HEK293T (cell line): ENCODE data around the gene ANKRD27.

Source experiments
- ELF4 ChIP-seq: fragments of 450-650 bp; IDR thresholded peaks from 2 replicates; pipeline ENCODE4 v1.6.1; 2017; ENCODE audit warnings: antibody characterized with exemption
- FOXA1 ChIP-seq: fragments of 450-650 bp; IDR thresholded peaks from 2 replicates; pipeline ENCODE4 v1.6.1; 2016; ENCODE audit warnings: mild to moderate bottlenecking
- FOXK2 ChIP-seq: fragments of 450-650 bp; IDR thresholded peaks from 2 replicates; pipeline ENCODE4 v1.6.1; 2016; ENCODE audit warnings: mild to moderate bottlenecking
- FOXM1 ChIP-seq: fragments of 450-650 bp; IDR thresholded peaks from 2 replicates; pipeline ENCODE4 v1.6.1; 2017; ENCODE audit warnings: mild to moderate bottlenecking, borderline replicate concordance
- HDGF ChIP-seq: fragments of 450-650 bp; IDR thresholded peaks from 2 replicates; pipeline ENCODE4 v1.6.1; 2017; ENCODE audit warnings: antibody characterized with exemption, borderline replicate concordance
- L3MBTL2 ChIP-seq: fragments of 450-650 bp; conservative IDR thresholded peaks from 2 replicates; pipeline ENCODE4 v1.6.1; 2016; ENCODE audit warnings: mild to moderate bottlenecking
- SP1 ChIP-seq: fragments of 450-650 bp; IDR thresholded peaks from 2 replicates; pipeline ENCODE4 v1.6.1; 2017
- SUZ12 ChIP-seq: fragments of 450-650 bp; IDR thresholded peaks from 2 replicates; pipeline ENCODE4 v1.6.1; 2016; ENCODE audit warnings: mild to moderate bottlenecking
- TARDBP ChIP-seq: fragments of 450-650 bp; IDR thresholded peaks from 2 replicates; pipeline ENCODE4 v1.6.1; 2016
- ZNF384 ChIP-seq: fragments of 450-650 bp; IDR thresholded peaks from 2 replicates; pipeline ENCODE4 v1.6.1; 2016
- TF ChIP-seq, protein P1 (sequence below): fragments of 450-650 bp; IDR thresholded peaks from 2 replicates; pipeline ENCODE4 v1.6.1; 2016

DNA sequence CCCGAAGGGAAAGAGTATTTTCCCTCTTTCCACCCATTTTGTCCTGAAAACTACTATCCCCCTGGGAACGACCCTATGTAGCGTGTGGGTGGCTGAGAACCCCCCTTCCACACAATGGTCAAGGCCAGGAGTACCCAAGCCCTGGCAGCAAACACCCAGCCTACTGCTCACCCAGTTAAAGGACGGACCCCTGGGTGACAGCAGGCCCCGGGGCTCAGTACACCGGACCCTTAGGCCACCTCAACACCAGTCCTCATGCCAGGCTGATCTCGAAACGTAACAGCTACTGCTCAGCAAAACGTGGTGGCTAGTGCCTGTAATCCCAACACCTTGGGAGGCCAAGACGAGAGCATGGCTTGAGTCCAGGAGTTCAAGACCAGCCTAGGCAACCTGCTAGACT is 1.4 kb downstream of the ANKRD27 start:
- TF ChIP-seq ELF4: no peak
- no peak for TF ChIP-seq SP1
- no peak for TF ChIP-seq FOXM1
- no peak for TF ChIP-seq TARDBP
- TF ChIP-seq, protein P1, sequence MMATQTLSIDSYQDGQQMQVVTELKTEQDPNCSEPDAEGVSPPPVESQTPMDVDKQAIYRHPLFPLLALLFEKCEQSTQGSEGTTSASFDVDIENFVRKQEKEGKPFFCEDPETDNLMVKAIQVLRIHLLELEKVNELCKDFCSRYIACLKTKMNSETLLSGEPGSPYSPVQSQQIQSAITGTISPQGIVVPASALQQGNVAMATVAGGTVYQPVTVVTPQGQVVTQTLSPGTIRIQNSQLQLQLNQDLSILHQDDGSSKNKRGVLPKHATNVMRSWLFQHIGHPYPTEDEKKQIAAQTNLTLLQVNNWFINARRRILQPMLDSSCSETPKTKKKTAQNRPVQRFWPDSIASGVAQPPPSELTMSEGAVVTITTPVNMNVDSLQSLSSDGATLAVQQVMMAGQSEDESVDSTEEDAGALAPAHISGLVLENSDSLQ: no peak
- no peak for TF ChIP-seq HDGF
- no peak for TF ChIP-seq FOXK2
- no peak for TF ChIP-seq ZNF384
- no peak for TF ChIP-seq SUZ12
- no peak for TF ChIP-seq L3MBTL2
- TF ChIP-seq FOXA1: no peak
